Dermis lymphatic vessel endothelial cell (primary cell): ENCODE results near the gene TRPC4. TPM values are rescaled to one million over a fixed set of nuclear protein-coding genes. Genes with fewer than 3 reads are reported as not detected.

Experiments used
- total RNA-seq: library from RNA; depleted of rRNA; stranded (reverse); fragments of >200 nt; gene quantifications from 2 replicates; pipeline ENCODE4 v1.2.1, GENCODE V29; 2014

TRPC4 gene
- total RNA-seq, result 0.09 and 0.54 TPM in 2 replicates

GRCh38 chr13:37869756-37870488 lies at the start of gene TRPC4:
Gene TRPC4 (minus strand): TSS chr13:37869772. CDS start chr13:37783333, 86,439 bp downstream.

GRCh38 chr13:37598597-37598996 lies 271.0 kb downstream of the TRPC4 start, which contains the start of gene POSTN:
Gene POSTN (minus strand): TSS chr13:37598768. CDS start chr13:37598726, 42 bp downstream.

